Karpas-422 (cell line): ENCODE results near the gene CC2D1A. TPM values are rescaled to one million over a fixed set of nuclear protein-coding genes. Genes with fewer than 3 reads are reported as not detected.

ENCODE experiments used
- DNase-seq: peaks from one replicate; pipeline ENCODE4 v3.0.0-alpha.2; 2015
- H2AFZ ChIP-seq: fragments of 200-600 bp; sonication (generic); 2 replicates; pipeline ENCODE4 v1.6.1; 2014; ENCODE audit warnings: antibody characterized with exemption, low read length, mixed read lengths
- H3K27ac ChIP-seq: fragments of 200-600 bp; sonication (generic); 2 replicates; pipeline ENCODE4 v1.5.1; 2014; ENCODE audit warnings: mild to moderate bottlenecking, low read length, moderate library complexity
- H3K27me3 ChIP-seq: fragments of 200-600 bp; sonication (generic); 2 replicates; pipeline ENCODE4 v1.6.1; 2014; ENCODE audit warnings: low read length, mixed read lengths
- H3K36me3 ChIP-seq: fragments of 200-600 bp; sonication (generic); 2 replicates; pipeline ENCODE4 v1.6.1; 2014; ENCODE audit warnings: low read length, mixed read lengths; ENCODE audit not compliant: insufficient read depth
- H3K4me1 ChIP-seq: fragments of 200-600 bp; sonication (generic); 2 replicates; pipeline ENCODE4 v1.6.1; 2014; ENCODE audit warnings: mild to moderate bottlenecking, low read length, mixed read lengths
- H3K4me2 ChIP-seq: fragments of 200-600 bp; sonication (generic); 2 replicates; pipeline ENCODE4 v1.6.1; 2014; ENCODE audit warnings: low read length, low read depth, mild to moderate bottlenecking; ENCODE audit not compliant: poor library complexity, severe bottlenecking
- H3K4me3 ChIP-seq: fragments of 200-600 bp; sonication (generic); 2 replicates; pipeline ENCODE4 v1.5.1; 2014; ENCODE audit warnings: mild to moderate bottlenecking, antibody characterized with exemption, low read length, mixed read lengths
- H3K79me2 ChIP-seq: fragments of 200-600 bp; sonication (generic); 2 replicates; pipeline ENCODE4 v1.6.1; 2014; ENCODE audit warnings: mild to moderate bottlenecking, low read length, mixed read lengths
- H3K9ac ChIP-seq: fragments of 200-600 bp; sonication (generic); 2 replicates; pipeline ENCODE4 v1.6.0; 2014; ENCODE audit warnings: low read length
- H3K9me2 ChIP-seq: fragments of 200-600 bp; sonication (generic), shearing (Covaris generic); replicated peaks from 2 replicates; pipeline ENCODE4 v1.6.0; 2014; ENCODE audit warnings: mild to moderate bottlenecking, low read length, moderate library complexity; ENCODE audit not compliant: insufficient read depth
- H3K9me3 ChIP-seq: fragments of 300-700, 200-600 bp; sonication (generic); 2 replicates; pipeline ENCODE4 v1.6.1; 2014; ENCODE audit warnings: low read length, mixed read lengths
- H4K20me1 ChIP-seq: fragments of 200-600 bp; sonication (generic); 2 replicates; pipeline ENCODE4 v1.6.1; 2014; ENCODE audit warnings: mild to moderate bottlenecking, antibody characterized with exemption, low read length, low read depth; ENCODE audit not compliant: insufficient read depth
- total RNA-seq: library from RNA; depleted of rRNA; stranded (reverse); fragments of >200 nt; shearing (Covaris generic); gene quantifications from 2 replicates; pipeline ENCODE4 v1.2.3, GENCODE V29; 2014; ENCODE audit warnings: low replicate concordance; rRNA removed

The CC2D1A gene
- total RNA-seq: 9.9 and 28.6 TPM in 2 replicates

- Histone ChIP-seq H3K9me2 (no peaks in the 10 kb centered on the region), H3K27ac (no peak within 1 kb of the TSS), H3K79me2 (peaks cover 10% of the 10 kb centered on the region), H3K9me3 (no peaks in the 10 kb centered on the region), H3K36me3 (no peaks in the 10 kb centered on the region), H3K4me3 (peak within 1 kb of the TSS; percentile 87), H3K9ac (peak within 1 kb of the TSS; percentile 84), H2AFZ (peak within 1 kb of the TSS; percentile 66), H4K20me1 (no peaks in the 10 kb centered on the region), H3K4me2 (peak within 1 kb of the TSS; percentile 82), H3K27me3 (no peaks in the 10 kb centered on the region), H3K4me1 (peaks cover 11% of the 10 kb centered on the region)
- peak; percentile 97 for DNase-seq
Observed at GRCh38 chr19:13905634-13906520, at the start of gene CC2D1A, which contains the start of gene BRME1. Gene CC2D1A, plus strand, starts transcription at chr19:13906201. Its CDS starts 241 bp downstream, at chr19:13906442. Gene BRME1, minus strand, starts transcription at chr19:13906117. Its CDS starts 1,225 bp downstream, at chr19:13904892.

GRCh38 chr19:13856497-13856896 lies 49.5 kb upstream of the CC2D1A start:
- H3K9ac ChIP-seq: no peak overlapping the region
- no peaks in the 10 kb centered on the region for H4K20me1 ChIP-seq
- H3K9me3 ChIP-seq: no peaks in the 10 kb centered on the region
- peaks cover 3% of the 10 kb centered on the region for H3K4me1 ChIP-seq
- no peaks in the 10 kb centered on the region for H3K9me2 ChIP-seq
- H3K4me2 ChIP-seq: no peak overlapping the region
- no peaks in the 10 kb centered on the region for H3K36me3 ChIP-seq
- no peak overlapping the region for H3K27ac ChIP-seq
- H3K79me2 ChIP-seq: no peaks in the 10 kb centered on the region
- H3K4me3 ChIP-seq: no peak overlapping the region
- no peaks in the 10 kb centered on the region for H3K27me3 ChIP-seq
- no peak overlapping the region for H2AFZ ChIP-seq
- DNase-seq: no peak

GRCh38 chr19:13859361-13859880 lies 46.6 kb upstream of the CC2D1A start:
- H3K27ac ChIP-seq: no peak overlapping the region
- no peak overlapping the region for H2AFZ ChIP-seq
- DNase-seq: no peak
- no peak overlapping the region for H3K4me2 ChIP-seq
- H3K27me3 ChIP-seq: no peaks in the 10 kb centered on the region
- H3K36me3 ChIP-seq: no peaks in the 10 kb centered on the region
- H3K9me3 ChIP-seq: no peaks in the 10 kb centered on the region
- no peak overlapping the region for H3K4me3 ChIP-seq
- H3K79me2 ChIP-seq: no peaks in the 10 kb centered on the region
- no peaks in the 10 kb centered on the region for H4K20me1 ChIP-seq
- peaks cover 10% of the 10 kb centered on the region for H3K4me1 ChIP-seq
- no peak overlapping the region for H3K9ac ChIP-seq
- no peaks in the 10 kb centered on the region for H3K9me2 ChIP-seq

- H2AFZ ChIP-seq: no peak overlapping the region; the same call in 1 of the 2 replicates
- no peaks in the 10 kb centered on the region for H3K27me3 ChIP-seq
- H3K4me3 ChIP-seq: no peak overlapping the region
- DNase-seq: no peak
- no peaks in the 10 kb centered on the region for H3K9me3 ChIP-seq
- no peaks in the 10 kb centered on the region for H3K9me2 ChIP-seq
- no peak overlapping the region for H3K27ac ChIP-seq
- H3K79me2 ChIP-seq: no peaks in the 10 kb centered on the region
- H4K20me1 ChIP-seq: no peaks in the 10 kb centered on the region
- peak overlapping the region; percentile 42; the same call in 1 of the 2 replicates for H3K9ac ChIP-seq
- H3K4me1 ChIP-seq: peaks cover 10% of the 10 kb centered on the region
- H3K36me3 ChIP-seq: no peaks in the 10 kb centered on the region
- peak overlapping the region; percentile 63 for H3K4me2 ChIP-seq
Observed at GRCh38 chr19:13860679-13861391, 45.2 kb upstream of the CC2D1A start.

- Histone ChIP-seq H3K27me3 (no peaks in the 10 kb centered on the region), H3K9ac (peak overlapping the region; percentile 42), H3K79me2 (no peaks in the 10 kb centered on the region), H3K27ac (no peak overlapping the region), H3K4me3 (peak overlapping the region; percentile 51), H3K9me3 (no peaks in the 10 kb centered on the region), H3K4me1 (peaks cover 10% of the 10 kb centered on the region), H3K9me2 (no peaks in the 10 kb centered on the region), H2AFZ (peak overlapping the region; percentile 93), H4K20me1 (no peaks in the 10 kb centered on the region), H3K36me3 (no peaks in the 10 kb centered on the region), H3K4me2 (peak overlapping the region; percentile 63)
- DNase-seq: no peak
Observed at GRCh38 chr19:13861392-13861713, 44.6 kb upstream of the CC2D1A start.

GRCh38 chr19:13861714-13862531 lies 44.1 kb upstream of the CC2D1A start:
- peak; percentile 90 for DNase-seq
- no peaks in the 10 kb centered on the region for H3K9me2 ChIP-seq
- no peaks in the 10 kb centered on the region for H4K20me1 ChIP-seq
- peaks cover 10% of the 10 kb centered on the region for H3K4me1 ChIP-seq
- H3K79me2 ChIP-seq: no peaks in the 10 kb centered on the region
- H3K4me3 ChIP-seq: peak overlapping the region; percentile 51
- peak overlapping the region; percentile 63 for H3K4me2 ChIP-seq
- H3K36me3 ChIP-seq: no peaks in the 10 kb centered on the region
- H2AFZ ChIP-seq: peak overlapping the region; percentile 93
- no peaks in the 10 kb centered on the region for H3K27me3 ChIP-seq
- H3K27ac ChIP-seq: no peak overlapping the region
- H3K9me3 ChIP-seq: no peaks in the 10 kb centered on the region
- H3K9ac ChIP-seq: peak overlapping the region; percentile 42

- H3K4me2 ChIP-seq: no peak overlapping the region
- no peak overlapping the region for H3K4me3 ChIP-seq
- peaks cover 10% of the 10 kb centered on the region for H3K4me1 ChIP-seq
- no peaks in the 10 kb centered on the region for H3K9me2 ChIP-seq
- H4K20me1 ChIP-seq: no peaks in the 10 kb centered on the region
- H3K9me3 ChIP-seq: no peaks in the 10 kb centered on the region
- H3K79me2 ChIP-seq: no peaks in the 10 kb centered on the region
- no peak overlapping the region for H3K27ac ChIP-seq
- no peak overlapping the region for H2AFZ ChIP-seq
- H3K36me3 ChIP-seq: no peaks in the 10 kb centered on the region
- H3K27me3 ChIP-seq: no peaks in the 10 kb centered on the region
- H3K9ac ChIP-seq: no peak overlapping the region
- DNase-seq: no peak
Observed at GRCh38 chr19:13864046-13864666, 41.8 kb upstream of the CC2D1A start.
